ENCODE measurements around the gene BTBD9.

- no peak for TF ChIP-seq CTCF (IDR thresholded peaks at IDR 0.05; ENCODE audit: borderline replicate concordance, extremely low read depth, low read length, poor library complexity, severe bottlenecking)
- TF ChIP-seq EZH2 (IDR thresholded peaks at IDR 0.05; ENCODE audit: borderline replicate concordance, low read depth, low read length, severe bottlenecking) = no peak
These were observed 293.2 kb downstream of the BTBD9 start for GRCh38 chr6:38346291-38347079.

Measured in DND-41 (cell line).